GM21423 (cell line): ENCODE measurements around the gene MRGPRD.

Source experiments
- ATAC-seq: cut with Tn5 transposase; IDR thresholded peaks from one replicate; pipeline ENCODE4 v1.9.1; 2021; ENCODE audit warnings: mild to moderate bottlenecking, moderate library complexity; ENCODE audit not compliant: unreplicated experiment

MRGPRD gene

GRCh38 chr11:68950270-68950669 lies 30.5 kb downstream of the MRGPRD start:
- ATAC-seq = no peak

- no peak for ATAC-seq
Observed at GRCh38 chr11:68948935-68949334, 31.9 kb downstream of the MRGPRD start.

GRCh38 chr11:68948496-68948895 lies 32.3 kb downstream of the MRGPRD start:
- ATAC-seq = no peak

GRCh38 chr11:68947151-68947550 lies 33.6 kb downstream of the MRGPRD start:
- no peak for ATAC-seq

GRCh38 chr11:68946416-68947090 lies 34.2 kb downstream of the MRGPRD start:
- no peak for ATAC-seq

- ATAC-seq = no peak
Observed at GRCh38 chr11:68942751-68943271, 38.0 kb downstream of the MRGPRD start.

GRCh38 chr11:68942095-68942620 lies 38.6 kb downstream of the MRGPRD start:
- no peak for ATAC-seq

- ATAC-seq = no peak
Observed at GRCh38 chr11:68941324-68942094, 39.3 kb downstream of the MRGPRD start.

GRCh38 chr11:68940651-68941323 lies 40.0 kb downstream of the MRGPRD start:
- no peak for ATAC-seq

- no peak for ATAC-seq
Observed at GRCh38 chr11:68939583-68940555, 40.9 kb downstream of the MRGPRD start.

- no peak for ATAC-seq
Observed at GRCh38 chr11:68938816-68939582, 41.8 kb downstream of the MRGPRD start.

GRCh38 chr11:68938088-68938487 lies 42.7 kb downstream of the MRGPRD start:
- ATAC-seq = no peak

- ATAC-seq = no peak
Observed at GRCh38 chr11:68936676-68937620, 43.8 kb downstream of the MRGPRD start.

GRCh38 chr11:68936358-68936636 lies 44.5 kb downstream of the MRGPRD start:
- ATAC-seq = no peak

- no peak for ATAC-seq
Observed at GRCh38 chr11:68935516-68936357, 45.0 kb downstream of the MRGPRD start.

- no peak for ATAC-seq
Observed at GRCh38 chr11:68935066-68935465, 45.7 kb downstream of the MRGPRD start.

- ATAC-seq = no peak
Observed at GRCh38 chr11:68934666-68935065, 46.1 kb downstream of the MRGPRD start.

GRCh38 chr11:68934321-68934645 lies 46.5 kb downstream of the MRGPRD start:
- ATAC-seq = no peak
